Activated T-cell treated with anti-CD3 and anti-CD28 coated beads, Interleukin-2, amount 50 U/mL, for 1 hour (primary cell): Measurements from ENCODE around the gene EBP.
"Not testable (repeated sequence)": the region's sequence is repeated elsewhere in the genome, so short reads cannot be mapped to it uniquely, and the experiment has no call there.

ENCODE experiments used
- DNase-seq: peaks from one replicate; pipeline ENCODE4 v3.0.0-alpha.2; 2020

Gene EBP

GRCh38 chrX:48496660-48497059, 24.9 kb upstream of the EBP start:
- DNase-seq = no peak

DNA sequence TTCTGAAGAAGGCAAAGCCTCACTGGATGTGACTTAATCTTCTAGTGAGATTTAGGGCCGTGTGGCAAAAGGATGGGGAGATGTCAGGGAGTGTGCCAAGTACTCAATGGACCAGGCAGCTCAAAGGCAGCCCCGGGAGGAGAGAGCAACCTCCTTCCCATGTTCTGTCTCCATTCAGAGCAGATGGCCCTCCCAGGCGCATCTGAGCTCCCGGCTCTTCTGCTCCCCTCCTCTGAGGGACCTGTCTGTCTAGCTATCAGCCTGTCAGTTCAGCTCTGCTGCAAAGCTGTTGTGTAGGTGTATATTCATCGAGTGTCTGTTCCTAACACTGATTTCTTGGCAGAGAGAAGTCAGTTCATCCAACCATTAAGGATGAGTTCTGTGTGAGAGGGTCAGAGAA, 23.7 kb upstream of the EBP start:
- DNase-seq = no peak

DNA sequence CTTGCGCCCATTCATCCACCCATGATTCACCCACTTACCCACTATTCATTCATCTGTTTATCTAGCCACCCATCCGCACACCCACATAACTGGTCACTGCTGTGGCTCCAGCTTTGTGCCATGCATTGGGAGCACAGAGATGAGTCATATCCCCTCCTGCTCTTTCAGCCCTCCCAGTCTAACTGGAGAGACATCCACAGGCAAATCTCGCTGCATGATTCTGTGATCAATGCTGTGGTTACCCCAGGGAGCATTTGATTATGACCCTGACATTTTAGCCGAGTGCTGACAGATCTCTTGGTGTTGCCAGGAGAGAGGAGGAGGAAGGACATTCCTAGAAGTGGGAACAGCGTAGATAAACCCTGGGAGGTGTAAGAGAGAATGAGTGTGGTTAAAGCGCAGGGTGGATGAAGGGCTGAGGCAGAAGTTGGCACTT, 23.2 kb upstream of the EBP start:
- no peak for DNase-seq

DNA sequence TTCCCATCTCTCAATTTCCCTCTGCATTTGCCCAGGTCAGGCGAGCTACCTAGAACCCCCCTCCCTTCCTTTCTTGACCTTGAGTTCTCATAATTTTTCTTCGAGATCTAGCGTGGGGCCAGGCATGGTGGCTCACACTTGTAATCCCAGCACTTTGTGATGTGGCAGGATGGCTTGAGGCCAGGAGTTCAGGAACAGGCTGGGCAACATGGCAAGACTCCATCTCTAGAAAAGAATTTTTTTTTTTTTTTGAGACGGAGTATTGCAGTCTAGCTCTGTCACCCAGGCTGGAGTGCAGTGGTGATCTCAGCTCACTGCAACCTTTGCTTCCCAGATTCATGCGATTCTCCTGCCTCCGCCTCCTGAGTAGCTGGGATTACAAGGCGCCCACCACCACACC, 17.3 kb upstream of the EBP start:
- no peak for DNase-seq

DNA sequence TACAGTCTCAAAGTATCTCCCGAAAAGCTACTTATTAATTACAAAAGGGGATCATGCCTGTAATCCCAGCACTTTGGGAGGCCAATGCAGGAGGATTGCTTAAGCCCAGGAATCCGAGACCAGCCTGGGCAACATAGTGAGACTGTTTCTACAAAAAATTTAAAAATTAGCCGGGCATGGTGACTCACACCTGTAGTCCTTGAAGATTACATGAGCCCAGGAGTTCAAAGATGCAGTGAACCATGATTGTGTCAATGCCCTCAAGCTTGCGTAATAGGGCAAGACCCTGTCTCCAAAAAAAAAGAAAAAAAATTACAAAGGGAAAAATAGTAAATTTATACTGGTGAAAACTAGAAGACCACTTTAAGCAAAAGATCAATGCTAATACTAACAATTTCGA, 16.1 kb upstream of the EBP start:
- DNase-seq = no peak

DNA sequence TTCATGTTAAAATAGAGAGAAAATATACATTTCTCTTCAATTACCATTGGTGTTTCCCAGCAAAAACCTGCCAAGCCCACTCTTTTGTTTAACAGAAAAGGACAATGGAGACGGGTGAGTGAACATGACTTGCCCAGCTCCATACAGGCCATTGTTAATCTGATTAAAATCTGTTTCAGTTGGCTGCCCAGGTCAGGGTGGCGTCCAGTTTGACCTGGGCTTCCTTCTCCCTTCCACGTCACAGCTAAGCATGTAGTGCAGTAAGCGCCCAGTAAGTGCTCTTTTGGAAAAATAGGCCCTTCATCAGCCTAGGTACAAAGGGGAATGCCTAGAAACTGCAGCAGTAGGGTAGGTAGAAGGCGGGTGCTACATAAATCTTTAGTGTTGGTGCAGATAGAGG, 14.4 kb upstream of the EBP start:
- no peak for DNase-seq

DNA sequence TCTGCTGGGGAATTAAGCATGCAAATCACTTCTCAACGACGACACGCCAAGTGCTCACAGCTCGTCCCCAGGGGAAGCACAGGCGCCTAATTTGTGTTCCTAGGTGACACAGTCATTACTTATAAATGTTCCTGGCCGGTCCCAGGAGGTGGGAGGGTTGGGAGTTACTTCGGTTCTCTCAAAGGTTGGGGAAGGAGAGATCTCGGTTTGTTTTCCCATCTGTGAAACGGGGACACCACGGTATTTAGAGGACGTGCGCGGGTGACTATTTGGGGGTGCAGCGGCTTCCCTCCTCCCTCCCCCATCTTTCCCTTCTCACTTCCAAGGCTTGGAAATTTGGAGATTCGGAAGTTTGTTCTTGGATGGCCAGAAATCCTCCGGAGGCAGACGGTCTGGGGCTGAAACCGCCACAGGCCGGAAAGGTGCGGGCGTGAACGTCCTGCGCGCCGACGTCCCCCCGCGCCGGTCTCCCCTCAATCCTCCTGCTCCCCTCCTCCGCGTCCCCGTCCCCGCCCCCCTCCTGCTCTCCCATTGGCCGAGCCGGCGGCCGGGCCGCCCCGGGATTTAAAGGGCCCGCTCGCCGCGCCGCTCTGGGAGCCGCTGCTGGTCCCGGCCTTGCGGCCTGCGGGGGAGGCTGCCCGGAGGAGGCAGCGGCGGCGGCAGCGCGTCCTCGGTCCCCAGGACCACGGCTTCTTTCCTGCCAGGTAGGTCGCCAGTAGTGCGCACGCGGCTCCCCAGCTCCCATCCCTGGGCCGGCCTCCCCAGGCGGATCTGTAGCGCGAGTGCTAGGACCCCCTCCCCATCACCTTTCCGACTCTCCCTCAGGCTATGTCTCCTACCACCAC, 13.0 kb upstream of the EBP start, which contains the start of gene PORCN:
TSS of gene PORCN (plus strand) at position 593 of the 845 bp plus-strand sequence. CDS start 829 bp downstream, outside the sequence.
- DNase-seq = peak; percentile 78

DNA sequence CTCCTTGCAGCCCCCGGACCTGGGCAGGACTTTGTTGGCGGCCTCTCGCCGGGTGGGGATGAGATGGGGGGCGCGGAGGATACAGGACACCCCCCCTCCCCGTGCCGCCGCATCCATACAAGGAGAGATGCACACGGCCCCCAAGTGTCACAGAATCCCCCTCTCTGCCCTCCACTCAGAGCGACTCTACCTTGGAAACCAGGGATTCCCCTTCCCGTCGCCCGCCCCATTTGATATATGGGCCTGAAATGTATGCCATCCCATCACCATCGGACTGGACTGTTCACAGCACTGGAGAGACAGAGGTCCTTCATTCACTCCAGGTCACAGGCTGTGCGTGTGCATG, 12.4 kb upstream of the EBP start:
- DNase-seq = no peak

- DNase-seq = no peak
Measured at GRCh38 chrX:48509619-48510018, 12.0 kb upstream of the EBP start.

- DNase-seq = no peak
Measured at GRCh38 chrX:48511560-48511959, 10.0 kb upstream of the EBP start.

DNA sequence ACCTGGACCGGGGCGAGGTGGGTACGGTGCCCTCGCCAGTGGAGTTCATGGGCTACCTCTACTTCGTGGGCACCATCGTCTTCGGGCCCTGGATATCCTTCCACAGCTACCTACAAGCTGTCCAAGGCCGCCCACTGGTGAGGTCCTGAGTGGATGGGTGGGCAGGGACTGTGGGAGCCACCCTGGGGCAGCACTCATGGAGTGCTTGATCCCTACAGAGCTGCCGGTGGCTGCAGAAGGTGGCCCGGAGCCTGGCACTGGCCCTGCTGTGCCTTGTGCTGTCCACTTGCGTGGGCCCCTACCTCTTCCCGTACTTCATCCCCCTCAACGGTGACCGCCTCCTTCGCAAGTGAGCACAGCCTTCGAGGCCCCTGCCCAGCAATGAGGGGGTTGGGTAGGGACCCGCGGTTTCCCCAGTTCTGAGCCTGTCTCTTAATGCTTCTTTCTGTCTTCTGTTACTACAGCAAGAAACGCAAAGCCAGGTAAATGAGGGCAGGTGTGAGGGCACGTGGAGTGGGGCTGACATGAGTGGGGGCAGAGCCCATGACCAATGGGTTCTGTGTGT, 9.2 kb upstream of the EBP start:
- DNase-seq = no peak

DNA sequence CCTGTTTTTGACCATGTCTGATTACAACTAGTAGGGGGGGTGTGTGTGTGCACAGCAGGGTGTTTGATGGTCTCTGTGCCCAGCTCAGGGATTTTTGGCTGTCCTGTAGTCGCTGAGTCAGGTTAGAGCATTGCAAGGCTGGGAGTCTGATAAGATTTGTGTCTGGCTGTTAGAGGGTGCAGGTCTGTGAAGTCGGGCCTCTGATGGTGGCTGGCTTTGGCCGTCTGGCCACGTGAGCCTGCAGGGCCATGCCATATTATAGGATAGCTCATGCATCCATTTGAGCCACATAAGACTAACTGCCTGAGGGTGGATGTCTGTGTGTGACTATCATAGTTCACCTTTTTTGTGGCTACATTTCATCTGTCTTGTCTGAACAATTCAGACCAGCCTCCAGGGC, 7.9 kb upstream of the EBP start:
- no peak for DNase-seq

DNA sequence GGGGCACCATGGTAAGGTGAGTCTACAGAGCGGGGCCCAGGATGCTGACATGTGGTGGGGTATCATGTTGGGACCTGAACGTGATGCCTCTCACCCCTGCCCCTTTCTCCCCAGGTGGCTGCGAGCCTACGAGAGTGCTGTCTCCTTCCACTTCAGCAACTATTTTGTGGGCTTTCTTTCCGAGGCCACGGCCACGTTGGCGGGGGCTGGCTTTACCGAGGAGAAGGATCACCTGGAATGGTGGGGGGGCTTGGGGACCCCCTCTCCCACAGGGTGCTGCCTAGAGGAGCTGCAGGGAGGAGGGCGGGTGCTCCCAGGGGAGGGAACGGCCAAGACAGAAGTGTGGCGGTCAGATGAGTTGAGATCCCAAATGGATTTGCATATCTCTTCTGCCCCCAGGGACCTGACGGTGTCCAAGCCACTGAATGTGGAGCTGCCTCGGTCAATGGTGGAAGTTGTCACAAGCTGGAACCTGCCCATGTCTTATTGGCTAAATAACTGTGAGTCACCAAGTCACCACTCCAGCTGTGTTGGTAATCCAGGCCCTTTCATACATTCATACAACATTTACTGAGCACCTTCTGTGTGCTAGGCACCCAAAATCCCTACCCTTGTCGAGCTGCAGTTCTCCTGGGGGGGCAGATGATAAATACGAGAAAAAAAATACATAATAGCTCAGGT, 7.3 kb upstream of the EBP start:
- no peak for DNase-seq

GRCh38 chrX:48514868-48515460, 6.6 kb upstream of the EBP start:
- DNase-seq = no peak

GRCh38 chrX:48515842-48516241, 5.8 kb upstream of the EBP start:
- DNase-seq = no peak

- DNase-seq = no peak
Measured at GRCh38 chrX:48516285-48516684, 5.3 kb upstream of the EBP start.

- no peak for DNase-seq
Measured at GRCh38 chrX:48516987-48517386, 4.6 kb upstream of the EBP start.

DNA sequence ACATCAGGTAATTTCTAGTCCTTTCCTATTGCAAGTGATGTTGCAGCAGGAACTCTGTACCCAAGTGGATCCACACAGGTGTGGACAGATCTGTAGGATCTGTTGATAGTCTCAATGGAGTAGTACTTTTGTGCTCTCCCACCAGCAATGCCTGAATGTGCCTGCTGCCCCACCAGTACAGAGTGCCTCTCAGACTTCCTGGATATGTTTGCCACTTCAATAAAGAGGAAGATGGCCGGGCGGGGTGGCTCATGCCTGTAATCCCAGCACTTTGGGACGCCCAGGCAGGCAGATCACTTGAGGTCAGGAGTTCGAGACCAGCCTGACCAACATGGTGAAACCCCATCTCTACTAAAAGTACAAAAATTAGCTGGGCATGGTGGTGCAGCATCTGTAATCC, 2.1 kb upstream of the EBP start:
- DNase-seq = not testable (repeated sequence)

- DNase-seq = no peak
Measured at GRCh38 chrX:48520455-48520854, 1.2 kb upstream of the EBP start.

DNA sequence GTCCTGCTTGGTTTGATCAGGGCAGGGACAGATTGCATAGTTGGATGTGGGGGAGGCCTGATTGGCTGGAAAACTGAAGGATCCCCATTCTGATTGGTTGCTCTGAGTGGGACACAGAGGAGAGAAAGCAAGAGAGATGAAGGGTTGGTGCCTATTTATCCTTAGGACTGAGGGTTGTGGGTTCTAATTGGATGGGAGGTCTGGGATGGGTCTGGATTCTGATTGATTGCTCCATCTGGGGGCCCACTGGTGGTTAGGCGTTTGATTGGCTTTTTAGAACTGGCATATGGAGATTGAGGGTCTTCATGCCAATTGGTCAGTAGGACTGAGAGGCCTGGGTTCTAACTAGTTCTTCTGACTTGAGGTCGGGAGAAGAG, 644 bp upstream of the EBP start:
- no peak for DNase-seq

DNA sequence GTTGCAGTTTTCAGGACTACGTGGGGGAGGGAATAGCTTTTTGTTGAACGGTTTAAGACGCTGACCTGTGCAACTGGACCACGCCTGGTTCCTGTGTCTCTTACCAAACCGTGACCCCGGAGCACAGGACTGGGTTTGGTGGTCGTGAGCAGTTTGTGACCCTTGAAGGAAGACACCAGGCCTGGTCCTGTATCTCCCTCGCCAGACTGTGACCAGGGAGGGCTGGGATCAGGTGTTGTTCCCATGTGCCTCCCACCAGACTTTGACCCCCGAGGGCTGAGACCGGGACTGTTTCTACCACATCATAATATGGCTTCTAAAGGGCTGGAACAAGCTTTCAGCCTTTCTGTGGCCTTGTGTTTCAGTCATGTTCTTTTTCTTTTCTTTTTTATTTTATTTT, 683 bp downstream of the EBP start:
- DNase-seq = no peak

DNA sequence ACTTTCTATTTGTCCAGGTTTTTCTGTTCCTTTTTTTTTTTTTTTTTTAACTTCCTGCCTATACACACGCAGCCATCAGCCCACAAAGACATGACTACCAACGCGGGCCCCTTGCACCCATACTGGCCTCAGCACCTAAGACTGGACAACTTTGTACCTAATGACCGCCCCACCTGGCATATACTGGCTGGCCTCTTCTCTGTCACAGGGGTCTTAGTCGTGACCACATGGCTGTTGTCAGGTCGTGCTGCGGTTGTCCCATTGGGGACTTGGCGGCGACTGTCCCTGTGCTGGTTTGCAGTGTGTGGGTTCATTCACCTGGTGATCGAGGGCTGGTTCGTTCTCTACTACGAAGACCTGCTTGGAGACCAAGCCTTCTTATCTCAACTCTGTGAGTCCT, 2.1 kb downstream of the EBP start:
- DNase-seq = no peak

DNA sequence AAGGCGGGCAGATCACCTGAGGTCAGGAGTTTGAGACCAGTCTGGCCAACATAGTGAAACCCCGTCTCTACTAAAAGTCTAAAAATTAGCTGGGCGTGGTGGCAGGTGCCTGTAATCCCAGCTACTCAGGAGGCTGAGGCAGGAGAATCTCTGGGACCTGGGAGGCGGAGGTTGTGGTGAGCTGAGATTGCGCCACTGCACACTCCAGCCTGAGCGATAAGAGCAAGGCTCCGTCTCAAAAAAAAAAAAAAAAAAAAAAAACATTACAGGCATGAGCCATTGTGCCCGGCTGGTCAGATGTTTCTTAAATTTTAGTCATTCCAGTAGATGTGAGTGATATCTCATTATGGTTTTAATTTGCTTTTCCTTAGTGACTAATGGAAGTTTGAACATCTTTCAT, 4.2 kb downstream of the EBP start:
- DNase-seq = not testable (repeated sequence)

GRCh38 chrX:48530736-48531135, 9.1 kb downstream of the EBP start:
- DNase-seq = no peak
